ENCODE measurements around the gene SLC7A14.

The SLC7A14 gene

GRCh38 chr3:170497207-170498095 is 88.4 kb downstream of the SLC7A14 start:
- no peak for DNase-seq (ENCODE audit: low read depth)

- no peak for DNase-seq (ENCODE audit: low read depth)
Measured at GRCh38 chr3:170496868-170497140, 89.1 kb downstream of the SLC7A14 start.

- DNase-seq (ENCODE audit: low read depth): no peak
Measured at GRCh38 chr3:170496026-170496867, 89.6 kb downstream of the SLC7A14 start.

GRCh38 chr3:170494766-170495165 is 91.1 kb downstream of the SLC7A14 start:
- no peak for DNase-seq (ENCODE audit: low read depth)

GRCh38 chr3:170493712-170494182 is 92.1 kb downstream of the SLC7A14 start:
- DNase-seq (ENCODE audit: low read depth): no peak

GRCh38 chr3:170491901-170492300 is 94.0 kb downstream of the SLC7A14 start:
- no peak for DNase-seq (ENCODE audit: low read depth)

- DNase-seq (ENCODE audit: low read depth): no peak
Measured at GRCh38 chr3:170490828-170491560, 94.9 kb downstream of the SLC7A14 start.

GRCh38 chr3:170488802-170489201 is 97.1 kb downstream of the SLC7A14 start:
- no peak for DNase-seq (ENCODE audit: low read depth)

GRCh38 chr3:170487031-170487430 is 98.8 kb downstream of the SLC7A14 start:
- no peak for DNase-seq (ENCODE audit: low read depth)

- no peak for DNase-seq (ENCODE audit: low read depth)
Measured at GRCh38 chr3:170486398-170486797, 99.5 kb downstream of the SLC7A14 start.

- no peak for DNase-seq (ENCODE audit: low read depth)
Measured at GRCh38 chr3:170485696-170486095, 100.2 kb downstream of the SLC7A14 start.

GRCh38 chr3:170485294-170485693 is 100.6 kb downstream of the SLC7A14 start:
- DNase-seq (ENCODE audit: low read depth): no peak

GRCh38 chr3:170484869-170485268 is 101.0 kb downstream of the SLC7A14 start:
- DNase-seq (ENCODE audit: low read depth): no peak

GRCh38 chr3:170483485-170484262 is 102.2 kb downstream of the SLC7A14 start:
- DNase-seq (ENCODE audit: low read depth): no peak

- DNase-seq (ENCODE audit: low read depth): no peak
Measured at GRCh38 chr3:170482199-170482598, 103.7 kb downstream of the SLC7A14 start.

GRCh38 chr3:170480111-170480510 is 105.8 kb downstream of the SLC7A14 start:
- no peak for DNase-seq (ENCODE audit: low read depth)

- DNase-seq (ENCODE audit: low read depth): no peak
Measured at GRCh38 chr3:170477395-170477794, 108.5 kb downstream of the SLC7A14 start.

GRCh38 chr3:170476291-170476690 is 109.6 kb downstream of the SLC7A14 start:
- no peak for DNase-seq (ENCODE audit: low read depth)

- no peak for DNase-seq (ENCODE audit: low read depth)
Measured at GRCh38 chr3:170475092-170475685, 110.7 kb downstream of the SLC7A14 start.

GRCh38 chr3:170473358-170473757 is 112.5 kb downstream of the SLC7A14 start:
- DNase-seq (ENCODE audit: low read depth): no peak

- no peak for DNase-seq (ENCODE audit: low read depth)
Measured at GRCh38 chr3:170471149-170471548, 114.7 kb downstream of the SLC7A14 start.

All from activated T-cell treated with anti-CD3 and anti-CD28 coated beads for 48 hours (primary cell).